MM.1S (cell line): ENCODE results near the gene GMCL2.

Experiments
- CTCF ChIP-seq: fragments of 300-600 bp; sonication (generic); IDR thresholded peaks from 2 replicates; pipeline ENCODE4 v1.5.1; 2016; ENCODE audit warnings: antibody characterized with exemption, low read length, mixed read lengths
- EZH2 ChIP-seq: fragments of 300-600 bp; sonication (generic); optimal IDR thresholded peaks from 2 replicates; pipeline ENCODE3; 2017; ENCODE audit warnings: low read depth, mild to moderate bottlenecking, antibody characterized with exemption, low read length, mixed read lengths

GRCh38 chr5:178218827-178219226 is 31.7 kb upstream of the GMCL2 start:
- TF ChIP-seq CTCF (no peak), EZH2 (no peak)
